ENCODE measurements around the gene EHMT1. TPM values are rescaled to one million over a fixed set of nuclear protein-coding genes. Genes with fewer than 3 reads are reported as not detected.

EHMT1 gene
- total and polyA plus RNA-seq, 9 of the 15 experiments (the other 6 are each of a cell fraction or from before 2014, with no cell fraction given) = 2.2 to 76.0 (median 36.4) TPM

GRCh38 chr9:137618105-137619067, at the start of gene EHMT1 (continued):
- TF ChIP-seq CHD7 (IDR thresholded peaks at IDR 0.05; ENCODE audit: low read depth, low read length) (no peak), LCOR (CRISPR knock-in tag; IDR thresholded peaks at IDR 0.05) (no peak)
